SK-N-MC (cell line): ENCODE results near the gene MED27.

ENCODE experiments used
- DNase-seq: peaks from one replicate; pipeline ENCODE4 v3.0.0-alpha.2; 2011; ENCODE audit warnings: low read depth, low spot score
- H3K27ac ChIP-seq: fragments of 200-600 bp; sonication (generic); 2 replicates; pipeline ENCODE4 v1.5.1; 2016; ENCODE audit warnings: mixed run types
- H3K36me3 ChIP-seq: fragments of 200-600 bp; sonication (generic); 2 replicates; pipeline ENCODE4 v1.6.1; 2017; ENCODE audit warnings: antibody characterized with exemption, low read length, mixed read lengths; ENCODE audit not compliant: insufficient read depth
- H3K4me3 ChIP-seq: fragments of 200-600 bp; sonication (generic); 2 replicates; pipeline ENCODE4 v1.5.1; 2016
- H3K9ac ChIP-seq: fragments of 200-600 bp; sonication (generic); 2 replicates; pipeline ENCODE4 v1.8.0; 2017; ENCODE audit warnings: mixed run types, mixed read lengths; ENCODE audit not compliant: insufficient read length
- H3K9me3 ChIP-seq: fragments of 200-600 bp; sonication (generic); 2 replicates; pipeline ENCODE4 v1.6.1; 2017; ENCODE audit warnings: low read depth, mild to moderate bottlenecking, antibody characterized with exemption, low read length, moderate library complexity, mixed read lengths
- EZH2 ChIP-seq: fragments of 200-600 bp; sonication (generic); IDR thresholded peaks from one replicate; pipeline ENCODE4 v1.6.1; 2017; ENCODE audit warnings: antibody characterized with exemption
- FOXP2 ChIP-seq: optimal IDR thresholded peaks from 2 replicates; pipeline ENCODE3; 2011; ENCODE audit warnings: mild to moderate bottlenecking, moderate library complexity; ENCODE audit not compliant: insufficient read depth; ENCODE audit errors: extremely low read length, control extremely low read depth
- POLR2AphosphoS5 ChIP-seq: IDR thresholded peaks from 2 replicates; pipeline ENCODE4 v1.6.1; 2012; ENCODE audit warnings: mild to moderate bottlenecking, low read depth, low read length, borderline replicate concordance

MED27 gene

DNA sequence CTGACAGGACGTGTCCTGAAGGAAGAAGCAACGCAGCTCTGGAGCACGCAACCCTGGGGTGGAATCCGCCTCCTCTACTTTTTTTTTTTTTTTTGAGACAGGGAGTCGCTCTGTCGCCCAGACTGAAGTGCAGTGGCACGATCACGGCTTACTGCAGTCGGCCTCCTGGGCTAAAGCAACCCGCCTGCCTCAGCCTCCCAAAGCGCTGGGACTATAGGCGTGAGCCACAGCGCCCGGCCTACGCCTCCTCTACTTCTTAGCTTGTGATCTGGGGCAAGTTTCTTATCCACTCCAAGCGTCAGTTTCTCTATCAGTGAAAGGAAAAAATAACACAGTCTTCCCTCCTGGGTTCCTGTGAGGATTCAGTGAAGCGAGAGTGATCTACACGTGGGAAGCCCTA, 243.6 kb downstream of the MED27 start:
- DNase-seq = no peak
- Histone ChIP-seq H3K9me3 (no peaks in the 10 kb centered on the region), H3K27ac (no peak overlapping the region), H3K4me3 (no peak overlapping the region), H3K9ac (no peak overlapping the region), H3K36me3 (no peaks in the 10 kb centered on the region)
- TF ChIP-seq FOXP2 (no peak), EZH2 (no peak), POLR2AphosphoS5 (no peak)

DNA sequence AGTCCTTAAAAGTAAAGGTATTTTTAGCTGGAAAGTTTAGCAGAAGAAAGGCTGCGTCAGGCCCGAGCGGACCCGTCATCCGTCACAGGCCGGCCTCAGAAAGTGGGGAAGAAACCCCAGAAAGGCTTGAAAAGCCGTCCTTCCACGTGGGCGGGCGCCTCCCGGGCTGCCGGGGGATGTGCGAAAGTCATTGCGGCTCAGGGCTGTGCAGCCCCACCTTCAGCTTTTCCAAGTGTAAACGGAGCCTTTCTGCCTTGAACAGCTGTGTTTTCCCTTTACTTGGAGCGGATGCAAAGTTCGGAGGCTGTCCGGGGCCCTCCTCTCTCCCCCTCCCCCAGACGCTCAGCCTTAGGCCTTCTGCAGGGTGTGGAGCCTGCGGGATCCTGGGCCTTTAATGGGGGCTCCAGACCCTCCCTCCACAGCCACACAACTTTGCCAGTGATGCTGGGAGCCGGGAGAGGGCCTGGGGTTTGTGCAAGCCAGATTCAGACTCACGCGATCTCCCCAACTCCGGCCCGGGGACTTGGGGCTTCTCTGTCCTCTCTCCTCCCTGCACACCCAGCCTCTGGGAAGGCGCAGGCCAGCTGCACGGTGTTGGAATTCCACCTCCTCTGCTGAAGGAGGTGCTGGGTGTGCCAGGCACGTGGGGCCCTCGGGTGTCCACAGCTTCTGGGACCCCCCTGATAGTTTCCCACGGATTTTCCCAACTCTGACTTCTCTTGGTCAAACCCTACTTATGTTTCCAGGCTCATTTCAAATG, 244.3 kb downstream of the MED27 start:
- Histone ChIP-seq H3K4me3 (no peak overlapping the region), H3K27ac (no peak overlapping the region), H3K9me3 (no peaks in the 10 kb centered on the region), H3K9ac (no peak overlapping the region), H3K36me3 (no peaks in the 10 kb centered on the region)
- no peak for DNase-seq
- TF ChIP-seq FOXP2 = no peak
- no peak for TF ChIP-seq EZH2
- no peak for TF ChIP-seq POLR2AphosphoS5

DNA sequence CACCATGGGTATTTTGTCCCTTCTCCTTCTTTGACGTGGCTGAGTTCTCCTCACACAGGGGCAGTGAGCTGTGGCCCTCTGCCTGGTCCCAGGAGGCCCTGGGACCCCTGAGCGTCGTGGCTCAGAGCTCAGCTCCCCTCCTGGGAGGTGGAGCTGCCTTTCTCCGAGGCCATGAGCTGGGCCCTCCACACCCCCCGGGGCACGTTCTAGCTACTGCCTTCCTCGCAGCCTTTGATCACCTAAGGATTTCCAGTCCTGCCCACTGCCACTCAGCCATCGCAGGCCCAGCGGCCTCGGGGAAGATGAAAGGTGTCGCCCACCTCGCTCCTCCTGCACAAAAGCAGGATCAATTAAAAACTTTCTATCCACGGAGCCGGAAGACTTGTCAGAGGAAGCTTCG, 244.9 kb downstream of the MED27 start:
- H3K9ac ChIP-seq = no peak overlapping the region
- no peak for DNase-seq

GRCh38 chr9:131833906-131834305, 245.8 kb downstream of the MED27 start:
- Histone ChIP-seq H3K9ac (no peak overlapping the region), H3K9me3 (no peaks in the 10 kb centered on the region), H3K27ac (no peak overlapping the region), H3K4me3 (no peak overlapping the region), H3K36me3 (no peaks in the 10 kb centered on the region)
- DNase-seq = no peak
- TF ChIP-seq EZH2 = no peak
- no peak for TF ChIP-seq FOXP2
- TF ChIP-seq POLR2AphosphoS5 = no peak

More for the DNA sequence above, 244.9 kb downstream of the MED27 start:
- no peaks in the 10 kb centered on the region for H3K36me3 ChIP-seq
- H3K9me3 ChIP-seq = no peaks in the 10 kb centered on the region
- no peak overlapping the region for H3K4me3 ChIP-seq
- no peak for TF ChIP-seq POLR2AphosphoS5
- no peak for TF ChIP-seq FOXP2
- no peak for TF ChIP-seq EZH2
- no peak overlapping the region for H3K27ac ChIP-seq

DNA sequence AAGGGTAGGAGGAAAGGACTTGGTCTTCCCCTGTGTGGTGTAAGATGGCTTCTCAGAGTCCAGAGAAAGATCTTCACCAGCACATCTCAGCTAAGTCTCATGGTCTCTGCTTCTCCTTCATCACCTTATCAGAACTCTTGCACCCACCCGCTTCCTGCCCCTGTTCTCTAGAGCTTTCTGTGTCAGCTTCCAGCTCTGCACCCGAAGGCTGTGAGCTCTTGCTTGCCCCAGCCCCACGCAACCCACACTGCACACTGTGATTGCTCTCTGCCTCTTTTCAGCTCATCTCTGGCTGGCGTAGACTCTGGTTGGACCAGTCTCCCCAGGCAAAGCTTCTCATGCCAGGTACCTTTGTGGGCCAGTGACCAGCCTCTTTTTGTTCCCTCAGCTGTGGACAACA, 246.6 kb downstream of the MED27 start:
- TF ChIP-seq EZH2 (no peak), POLR2AphosphoS5 (no peak), FOXP2 (no peak)
- H3K4me3 ChIP-seq = no peak overlapping the region
- no peak overlapping the region for H3K27ac ChIP-seq
- H3K36me3 ChIP-seq = no peaks in the 10 kb centered on the region
- H3K9ac ChIP-seq = no peak overlapping the region
- DNase-seq = no peak
- no peaks in the 10 kb centered on the region for H3K9me3 ChIP-seq

- H3K9ac ChIP-seq = no peak overlapping the region
- TF ChIP-seq POLR2AphosphoS5 = no peak
- no peak for TF ChIP-seq EZH2
- no peak for TF ChIP-seq FOXP2
Observed at GRCh38 chr9:131831380-131832165, 248.1 kb downstream of the MED27 start.

DNA sequence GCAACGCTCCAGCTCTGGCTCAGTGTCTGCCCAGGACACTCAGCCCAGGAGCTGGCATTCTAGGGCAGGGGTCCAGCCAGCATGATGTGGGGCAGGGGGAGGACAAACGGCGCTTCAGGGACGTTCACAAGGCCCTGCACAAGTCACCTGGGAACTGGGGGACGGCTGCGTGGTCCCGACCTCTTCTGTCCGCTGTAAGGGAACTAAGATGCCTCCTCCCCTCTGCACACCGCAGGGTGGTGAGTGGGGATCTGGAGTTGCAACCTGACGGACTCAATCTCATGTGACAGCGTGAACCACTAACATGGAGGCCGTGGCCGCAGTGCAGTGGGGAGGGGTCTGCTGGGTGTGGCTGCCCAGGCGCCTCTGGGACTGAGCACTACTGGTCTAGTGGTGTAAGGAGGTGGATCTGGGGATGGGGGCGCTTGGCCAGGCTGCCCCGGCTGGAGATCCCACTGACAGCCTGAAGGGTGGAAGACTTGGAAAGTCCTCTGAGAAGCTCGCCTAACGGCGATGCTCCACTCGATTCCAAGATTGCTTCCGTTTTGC, 251.8 kb downstream of the MED27 start:
- Histone ChIP-seq H3K4me3 (no peak overlapping the region), H3K9me3 (no peaks in the 10 kb centered on the region), H3K9ac (no peak overlapping the region), H3K36me3 (no peaks in the 10 kb centered on the region), H3K27ac (no peak overlapping the region)
- DNase-seq = no peak
- TF ChIP-seq FOXP2 (no peak), EZH2 (no peak), POLR2AphosphoS5 (no peak)

More at GRCh38 chr9:131831380-131832165, 248.1 kb downstream of the MED27 start:
- no peak for DNase-seq
- Histone ChIP-seq H3K4me3 (no peak overlapping the region), H3K9me3 (no peaks in the 10 kb centered on the region), H3K36me3 (no peaks in the 10 kb centered on the region), H3K27ac (no peak overlapping the region)

DNA sequence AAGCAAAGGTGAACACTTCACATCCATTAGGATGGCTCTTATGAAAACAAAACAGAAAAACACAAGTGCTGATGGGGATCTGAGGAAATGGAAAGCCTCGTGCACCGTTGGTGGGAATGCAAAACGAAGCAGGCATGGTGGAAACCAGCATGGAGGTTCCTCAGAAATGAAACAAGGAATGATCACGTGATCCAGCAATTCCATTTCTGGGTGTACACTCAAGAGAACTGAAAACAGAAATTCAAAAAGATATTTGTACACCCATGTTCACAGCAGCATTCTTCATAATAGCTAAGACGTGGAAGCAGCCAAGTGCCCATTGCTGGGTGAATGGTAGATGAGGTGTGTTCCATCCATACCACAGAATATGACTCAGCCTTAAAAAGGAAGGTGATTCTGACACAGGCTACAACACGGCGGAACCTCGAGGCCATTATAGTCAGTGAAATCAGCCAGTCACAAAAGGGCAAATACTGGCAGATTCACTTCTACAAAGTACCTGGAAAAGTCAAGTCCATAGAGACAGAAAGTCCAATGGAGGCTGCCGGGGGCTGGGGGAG, 252.6 kb downstream of the MED27 start:
- Histone ChIP-seq H3K9ac (no peak overlapping the region), H3K27ac (no peak overlapping the region)
- TF ChIP-seq FOXP2 = no peak
- no peak for TF ChIP-seq EZH2
- no peak for TF ChIP-seq POLR2AphosphoS5

More for the DNA sequence above, 252.6 kb downstream of the MED27 start:
- DNase-seq = no peak
- no peak overlapping the region for H3K4me3 ChIP-seq
- no peaks in the 10 kb centered on the region for H3K36me3 ChIP-seq
- H3K9me3 ChIP-seq = no peaks in the 10 kb centered on the region
